ENCODE results near the gene ASPG. TPM values are rescaled to one million over a fixed set of nuclear protein-coding genes. Genes with fewer than 3 reads are reported as not detected.

ASPG gene
- polyA plus RNA-seq, 1 donor (not counting 4 experiments of a cell fraction or from before 2014, with no cell fraction given) = 0.10 TPM

- FAIRE-seq = no peak
- Histone ChIP-seq H3K4me3 (ENCODE audit: control insufficient read depth in 2 of 3, extremely low read depth in 1 of 3, insufficient read depth in 2 of 3, low read depth in 1 of 3, low read length in 3 of 3) (no peak overlapping the region), H3K27me3 (ENCODE audit: control insufficient read depth, extremely low read depth, insufficient read depth, low read length) (no peaks in the 10 kb centered on the region)
Observed at GRCh38 chr14:104147346-104148125, 62.0 kb downstream of the ASPG start.

GRCh38 chr14:104148433-104149277 lies 63.2 kb downstream of the ASPG start:
- dilution Hi-C loops (cut with MboI; ENCODE audit: extremely low pct_ligation_motif_present, low sequenced_read_pairs) = loop anchor here (25.0 kb wide), 1 partner anchor 111 kb away; no protein-coding TSS in a partner anchor
- H3K9ac ChIP-seq (ENCODE audit: control insufficient read depth, extremely low read depth, insufficient read depth, low read length) = no peak overlapping the region
- H3K4me1 ChIP-seq (ENCODE audit: control insufficient read depth, extremely low read depth, insufficient read depth, low read length) = no peaks in the 10 kb centered on the region
- no peaks in the 10 kb centered on the region for H4K20me1 ChIP-seq (ENCODE audit: control insufficient read depth, extremely low read depth, insufficient read depth, low read length)
- no peak overlapping the region for H3K27ac ChIP-seq (ENCODE audit: control insufficient read depth, insufficient read depth, low read length)
- H3K4me2 ChIP-seq (ENCODE audit: control insufficient read depth, extremely low read depth, insufficient read depth, low read depth, low read length) = no peak overlapping the region
- H3K9me3 ChIP-seq (ENCODE audit: control insufficient read depth, low read depth, low read length) = no peaks in the 10 kb centered on the region
- no peaks in the 10 kb centered on the region for H3K79me2 ChIP-seq (ENCODE audit: control insufficient read depth, insufficient read depth, low read length)
- no peak overlapping the region for H2AFZ ChIP-seq (ENCODE audit: control insufficient read depth, low read length)
- TF ChIP-seq EZH2 (IDR thresholded peaks at IDR 0.05; ENCODE audit: low read length) = no peak
- TF ChIP-seq CTCF (optimal IDR thresholded peaks at IDR 0.05 in 1 of 3, IDR thresholded peaks at IDR 0.05 in 1 of 3, conservative IDR thresholded peaks at IDR 0.05 in 1 of 3; ENCODE audit: extremely low read depth in 1 of 3, insufficient read depth in 2 of 3, low read length in 3 of 3) = no peak
- no peak overlapping the region for H3K4me3 ChIP-seq (ENCODE audit: control insufficient read depth in 2 of 3, extremely low read depth in 1 of 3, insufficient read depth in 2 of 3, low read depth in 1 of 3, low read length in 3 of 3)
- H3K9me1 ChIP-seq (ENCODE audit: control insufficient read depth, extremely low read depth, insufficient read depth, low read length) = no peaks in the 10 kb centered on the region
- H3K36me3 ChIP-seq (ENCODE audit: control insufficient read depth in 2 of 2, extremely low read depth in 1 of 2, insufficient read depth in 2 of 2, low read length in 2 of 2) = no peaks in the 10 kb centered on the region
- H3K27me3 ChIP-seq (ENCODE audit: control insufficient read depth, extremely low read depth, insufficient read depth, low read length) = no peaks in the 10 kb centered on the region
- DNase-seq (ENCODE audit: low read depth, low spot score) (no peak), FAIRE-seq (no peak)

More at GRCh38 chr14:104147346-104148125, 62.0 kb downstream of the ASPG start:
- Histone ChIP-seq H3K9ac (ENCODE audit: control insufficient read depth, extremely low read depth, insufficient read depth, low read length) (no peak overlapping the region), H3K9me3 (ENCODE audit: control insufficient read depth, low read depth, low read length) (no peaks in the 10 kb centered on the region), H3K36me3 (ENCODE audit: control insufficient read depth in 2 of 2, extremely low read depth in 1 of 2, insufficient read depth in 2 of 2, low read length in 2 of 2) (no peaks in the 10 kb centered on the region), H3K4me2 (ENCODE audit: control insufficient read depth, extremely low read depth, insufficient read depth, low read depth, low read length) (no peak overlapping the region), H2AFZ (ENCODE audit: control insufficient read depth, low read length) (no peak overlapping the region), H3K79me2 (ENCODE audit: control insufficient read depth, insufficient read depth, low read length) (no peaks in the 10 kb centered on the region), H4K20me1 (ENCODE audit: control insufficient read depth, extremely low read depth, insufficient read depth, low read length) (no peaks in the 10 kb centered on the region), H3K9me1 (ENCODE audit: control insufficient read depth, extremely low read depth, insufficient read depth, low read length) (no peaks in the 10 kb centered on the region), H3K4me1 (ENCODE audit: control insufficient read depth, extremely low read depth, insufficient read depth, low read length) (no peaks in the 10 kb centered on the region), H3K27ac (ENCODE audit: control insufficient read depth, insufficient read depth, low read length) (no peak overlapping the region)
- dilution Hi-C loops (cut with MboI; ENCODE audit: extremely low pct_ligation_motif_present, low sequenced_read_pairs) = loop anchor here (25.0 kb wide), 1 partner anchor 110 kb away; no protein-coding TSS in a partner anchor
- no peak for DNase-seq (ENCODE audit: low read depth, low spot score)
- no peak for TF ChIP-seq CTCF (optimal IDR thresholded peaks at IDR 0.05 in 1 of 3, IDR thresholded peaks at IDR 0.05 in 1 of 3, conservative IDR thresholded peaks at IDR 0.05 in 1 of 3; ENCODE audit: extremely low read depth in 1 of 3, insufficient read depth in 2 of 3, low read length in 3 of 3)
- no peak for TF ChIP-seq EZH2 (IDR thresholded peaks at IDR 0.05; ENCODE audit: low read length)

All from keratinocyte (primary cell).